Vagina (tissue), 2 donors: Measurements from ENCODE around the gene GNAS-AS1.

Experiments
- CTCF ChIP-seq, 3 experiments: fragments of 450-650 bp in 2 of 3; fragments of 200-600 bp in 1 of 3; sonication (generic) in 1 of 3; IDR thresholded peaks; one replicate each; pipeline ENCODE4 v1.5.1; 2017 to 2019; ENCODE audit warnings: antibody characterized with exemption in 3 of 3, mild to moderate bottlenecking in 2 of 3, moderate library complexity in 2 of 3
- POLR2A ChIP-seq, 2 donors: fragments of 450-650 bp; IDR thresholded peaks; one replicate each; pipeline ENCODE4 v1.6.1; 2017; ENCODE audit warnings: antibody characterized with exemption in 2 of 2, mild to moderate bottlenecking in 2 of 2, moderate library complexity in 2 of 2
- POLR2AphosphoS5 ChIP-seq, 2 donors: sonication (generic); formaldehyde crosslinking; IDR thresholded peaks; one replicate each; pipeline ENCODE4 v1.9.0; 2017; ENCODE audit warnings: antibody characterized with exemption in 2 of 2, mild to moderate bottlenecking in 2 of 2, low read depth in 1 of 2; ENCODE audit not compliant: insufficient read depth in 1 of 2

GRCh38 chr20:58841539-58842264 is 9.0 kb downstream of the GNAS-AS1 start:
- no peak for TF ChIP-seq CTCF (IDR thresholded peaks at IDR 0.05)
- TF ChIP-seq POLR2A (IDR thresholded peaks at IDR 0.05), result no peak
- TF ChIP-seq POLR2AphosphoS5 (IDR thresholded peaks at IDR 0.05; ENCODE audit: insufficient read depth in 1 of 2, low read depth in 1 of 2), result no peak
